Sigmoid colon (tissue), 4 donors: ENCODE measurements around the gene MRTFA.
A peak's percentile ranks its signal among the peaks of the same experiment; 100 is the strongest.

Source experiments
- EP300 ChIP-seq, 4 donors: sonication (generic); formaldehyde crosslinking; IDR thresholded peaks; one replicate each; pipeline ENCODE4 v1.6.1; 2017; ENCODE audit warnings: antibody characterized with exemption in 4 of 4
- POLR2A ChIP-seq, 2 donors: fragments of 450-650 bp; IDR thresholded peaks; one replicate each; pipeline ENCODE4 v1.6.1; 2016; ENCODE audit warnings: antibody characterized with exemption in 2 of 2, mild to moderate bottlenecking in 2 of 2, moderate library complexity in 2 of 2
- TF ChIP-seq, protein P1 (sequence below), 4 experiments: fragments of 450-650 bp in 3 of 4; fragments of 200-600 bp in 1 of 4; IDR thresholded peaks; one replicate each; pipeline ENCODE4 v1.5.1; 2016 to 2019; ENCODE audit warnings: antibody characterized with exemption in 4 of 4, mild to moderate bottlenecking in 3 of 4, moderate library complexity in 2 of 4

DNA sequence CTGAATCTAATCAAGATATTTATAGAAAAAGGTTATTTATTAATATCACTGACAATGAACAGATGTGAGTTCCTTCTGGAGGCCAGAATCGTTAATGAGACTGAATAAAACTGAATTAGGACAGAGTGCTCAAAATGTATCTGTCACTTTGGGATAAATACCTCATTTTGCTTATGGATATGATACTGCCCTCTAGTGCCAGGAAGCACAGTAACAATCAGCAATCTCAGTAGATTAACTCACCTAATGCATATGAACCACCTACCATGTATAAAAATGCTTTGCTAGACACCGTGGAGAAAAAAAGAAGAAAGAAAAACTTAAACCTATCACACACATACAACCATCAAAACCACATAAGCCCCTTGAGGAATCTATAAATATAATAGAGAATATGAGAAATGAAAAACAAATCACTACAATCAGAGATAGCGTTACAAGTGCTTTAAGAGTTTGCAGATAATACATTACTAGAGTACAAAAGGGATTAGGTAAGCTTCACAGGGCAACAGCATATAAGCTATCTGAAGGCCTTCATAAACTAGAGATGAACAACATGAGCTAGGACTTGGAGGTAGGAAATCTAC is 148.8 kb downstream of the MRTFA start:
- TF ChIP-seq, protein P1, sequence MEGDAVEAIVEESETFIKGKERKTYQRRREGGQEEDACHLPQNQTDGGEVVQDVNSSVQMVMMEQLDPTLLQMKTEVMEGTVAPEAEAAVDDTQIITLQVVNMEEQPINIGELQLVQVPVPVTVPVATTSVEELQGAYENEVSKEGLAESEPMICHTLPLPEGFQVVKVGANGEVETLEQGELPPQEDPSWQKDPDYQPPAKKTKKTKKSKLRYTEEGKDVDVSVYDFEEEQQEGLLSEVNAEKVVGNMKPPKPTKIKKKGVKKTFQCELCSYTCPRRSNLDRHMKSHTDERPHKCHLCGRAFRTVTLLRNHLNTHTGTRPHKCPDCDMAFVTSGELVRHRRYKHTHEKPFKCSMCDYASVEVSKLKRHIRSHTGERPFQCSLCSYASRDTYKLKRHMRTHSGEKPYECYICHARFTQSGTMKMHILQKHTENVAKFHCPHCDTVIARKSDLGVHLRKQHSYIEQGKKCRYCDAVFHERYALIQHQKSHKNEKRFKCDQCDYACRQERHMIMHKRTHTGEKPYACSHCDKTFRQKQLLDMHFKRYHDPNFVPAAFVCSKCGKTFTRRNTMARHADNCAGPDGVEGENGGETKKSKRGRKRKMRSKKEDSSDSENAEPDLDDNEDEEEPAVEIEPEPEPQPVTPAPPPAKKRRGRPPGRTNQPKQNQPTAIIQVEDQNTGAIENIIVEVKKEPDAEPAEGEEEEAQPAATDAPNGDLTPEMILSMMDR (IDR thresholded peaks at IDR 0.05) = peak in 3 of 4 experiments; percentile 28 to 48 (median 30)
- no peak for TF ChIP-seq POLR2A (IDR thresholded peaks at IDR 0.05)
- TF ChIP-seq EP300 (IDR thresholded peaks at IDR 0.05) = no peak
